ENCODE results near the gene OR10G3.
A peak's percentile ranks its signal among the peaks of the same experiment; 100 is the strongest.

OR10G3 gene

GRCh38 chr14:21536418-21537089 is 43.3 kb downstream of the OR10G3 start:
- H3K27me3 ChIP-seq (ENCODE audit: insufficient read depth, poor library complexity, severe bottlenecking) = peaks cover 30% of the 10 kb centered on the region
- no peak overlapping the region for H3K4me3 ChIP-seq (replicated peaks; ENCODE audit: insufficient read depth, low read length)
- no peak for DNase-seq (ENCODE audit: low read depth in 1 of 2, low spot score in 1 of 2)
- TF ChIP-seq SPI1 (IDR thresholded peaks at IDR 0.05; ENCODE audit: borderline replicate concordance, low read depth) (no peak), POLR2AphosphoS5 (IDR thresholded peaks at IDR 0.05; ENCODE audit: low read depth) (no peak), GABPA (IDR thresholded peaks at IDR 0.05; ENCODE audit: low read depth) (no peak)
- TF ChIP-seq, protein P1, sequence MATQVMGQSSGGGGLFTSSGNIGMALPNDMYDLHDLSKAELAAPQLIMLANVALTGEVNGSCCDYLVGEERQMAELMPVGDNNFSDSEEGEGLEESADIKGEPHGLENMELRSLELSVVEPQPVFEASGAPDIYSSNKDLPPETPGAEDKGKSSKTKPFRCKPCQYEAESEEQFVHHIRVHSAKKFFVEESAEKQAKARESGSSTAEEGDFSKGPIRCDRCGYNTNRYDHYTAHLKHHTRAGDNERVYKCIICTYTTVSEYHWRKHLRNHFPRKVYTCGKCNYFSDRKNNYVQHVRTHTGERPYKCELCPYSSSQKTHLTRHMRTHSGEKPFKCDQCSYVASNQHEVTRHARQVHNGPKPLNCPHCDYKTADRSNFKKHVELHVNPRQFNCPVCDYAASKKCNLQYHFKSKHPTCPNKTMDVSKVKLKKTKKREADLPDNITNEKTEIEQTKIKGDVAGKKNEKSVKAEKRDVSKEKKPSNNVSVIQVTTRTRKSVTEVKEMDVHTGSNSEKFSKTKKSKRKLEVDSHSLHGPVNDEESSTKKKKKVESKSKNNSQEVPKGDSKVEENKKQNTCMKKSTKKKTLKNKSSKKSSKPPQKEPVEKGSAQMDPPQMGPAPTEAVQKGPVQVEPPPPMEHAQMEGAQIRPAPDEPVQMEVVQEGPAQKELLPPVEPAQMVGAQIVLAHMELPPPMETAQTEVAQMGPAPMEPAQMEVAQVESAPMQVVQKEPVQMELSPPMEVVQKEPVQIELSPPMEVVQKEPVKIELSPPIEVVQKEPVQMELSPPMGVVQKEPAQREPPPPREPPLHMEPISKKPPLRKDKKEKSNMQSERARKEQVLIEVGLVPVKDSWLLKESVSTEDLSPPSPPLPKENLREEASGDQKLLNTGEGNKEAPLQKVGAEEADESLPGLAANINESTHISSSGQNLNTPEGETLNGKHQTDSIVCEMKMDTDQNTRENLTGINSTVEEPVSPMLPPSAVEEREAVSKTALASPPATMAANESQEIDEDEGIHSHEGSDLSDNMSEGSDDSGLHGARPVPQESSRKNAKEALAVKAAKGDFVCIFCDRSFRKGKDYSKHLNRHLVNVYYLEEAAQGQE (IDR thresholded peaks at IDR 0.05; ENCODE audit: insufficient replicate concordance, low read depth) = no peak
- H3K27ac ChIP-seq (replicated peaks) = no peak overlapping the region

GRCh38 chr14:21535545-21536417 is 44.1 kb downstream of the OR10G3 start:
- DNase-seq (ENCODE audit: low read depth in 1 of 2, low spot score in 1 of 2) = no peak
- H3K27me3 ChIP-seq (ENCODE audit: insufficient read depth, poor library complexity, severe bottlenecking) = peaks cover 30% of the 10 kb centered on the region
- H3K4me3 ChIP-seq (replicated peaks; ENCODE audit: insufficient read depth, low read length) = no peak overlapping the region
- no peak overlapping the region for H3K27ac ChIP-seq (replicated peaks)
- TF ChIP-seq SPI1 (IDR thresholded peaks at IDR 0.05; ENCODE audit: borderline replicate concordance, low read depth) (no peak), GABPA (IDR thresholded peaks at IDR 0.05; ENCODE audit: low read depth) (no peak), POLR2AphosphoS5 (IDR thresholded peaks at IDR 0.05; ENCODE audit: low read depth) (no peak), CTCF (IDR thresholded peaks at IDR 0.05; ENCODE audit: insufficient read depth, low read length) (no peak)
- TF ChIP-seq, protein P1 (IDR thresholded peaks at IDR 0.05; ENCODE audit: insufficient replicate concordance, low read depth) = no peak

- Histone ChIP-seq H3K27ac (replicated peaks) (no peak overlapping the region), H3K4me3 (replicated peaks; ENCODE audit: insufficient read depth, low read length) (no peak overlapping the region), H3K27me3 (ENCODE audit: insufficient read depth, poor library complexity, severe bottlenecking) (peaks cover 30% of the 10 kb centered on the region)
- TF ChIP-seq SPI1 (IDR thresholded peaks at IDR 0.05; ENCODE audit: borderline replicate concordance, low read depth) = 0 out of 2 replicates have a peak, but pooled peaks have one; percentile 1
- TF ChIP-seq, protein P1 (IDR thresholded peaks at IDR 0.05; ENCODE audit: insufficient replicate concordance, low read depth) = no peak
- peak in 1 of 2 experiments; percentile 52 for DNase-seq (ENCODE audit: low read depth in 1 of 2, low spot score in 1 of 2)
Measured at GRCh38 chr14:21534576-21534975, 45.3 kb downstream of the OR10G3 start.

DNA sequence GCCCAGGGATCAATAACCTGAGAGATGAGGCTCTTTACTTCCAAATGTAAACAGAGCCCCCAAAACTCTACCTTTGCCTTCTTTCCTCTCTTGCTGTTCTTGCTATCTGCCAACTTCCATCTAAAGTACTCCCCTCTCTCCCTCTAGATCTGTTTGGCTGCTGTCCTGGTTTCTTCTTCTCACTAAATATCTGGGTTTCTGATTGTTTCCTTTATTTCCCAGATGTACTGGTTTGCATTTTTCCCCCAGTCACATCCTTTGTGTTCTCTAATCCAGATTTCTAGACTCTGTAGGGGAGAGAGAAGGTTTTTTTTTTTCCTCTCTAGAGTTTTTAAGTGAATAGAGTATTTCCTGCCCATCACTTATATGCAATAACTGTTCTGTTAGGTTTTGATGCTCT is 46.6 kb downstream of the OR10G3 start:
- H3K27me3 ChIP-seq (ENCODE audit: insufficient read depth, poor library complexity, severe bottlenecking) = peaks cover 26% of the 10 kb centered on the region
- H3K27ac ChIP-seq (replicated peaks) = no peak overlapping the region
- no peak for DNase-seq (ENCODE audit: low read depth in 1 of 2, low spot score in 1 of 2)
- no peak overlapping the region for H3K4me3 ChIP-seq (replicated peaks; ENCODE audit: insufficient read depth, low read length)
- TF ChIP-seq SPI1 (IDR thresholded peaks at IDR 0.05; ENCODE audit: borderline replicate concordance, low read depth) (no peak), CTCF (IDR thresholded peaks at IDR 0.05; ENCODE audit: insufficient read depth, low read length) (no peak), GABPA (IDR thresholded peaks at IDR 0.05; ENCODE audit: low read depth) (no peak), POLR2AphosphoS5 (IDR thresholded peaks at IDR 0.05; ENCODE audit: low read depth) (no peak)
- TF ChIP-seq, protein P1 (IDR thresholded peaks at IDR 0.05; ENCODE audit: insufficient replicate concordance, low read depth) = no peak
